B cell (primary cell): ENCODE measurements around the gene OLIG2.

Experiments
- CTCF ChIP-seq: fragments of 200-600 bp; IDR thresholded peaks from one replicate; pipeline ENCODE4 v1.8.0; 2022; ENCODE audit warnings: antibody characterized with exemption, mild to moderate bottlenecking
- EZH2 ChIP-seq: IDR thresholded peaks from 2 replicates; pipeline ENCODE4 v1.6.1; 2012; ENCODE audit warnings: borderline replicate concordance, low read depth, mild to moderate bottlenecking, moderate library complexity, low read length; ENCODE audit not compliant: insufficient read depth, poor library complexity, severe bottlenecking

GRCh38 chr21:32976791-32977190 is 48.9 kb upstream of the OLIG2 start:
- TF ChIP-seq CTCF (no peak), EZH2 (no peak)
